HG02588 (cell line): Measurements from ENCODE around the gene KRTAP20-4.

Experiments
- ATAC-seq: cut with Tn5 transposase; IDR thresholded peaks from one replicate; pipeline ENCODE4 v1.9.1; 2021; ENCODE audit warnings: mild to moderate bottlenecking, moderate library complexity; ENCODE audit not compliant: unreplicated experiment

The KRTAP20-4 gene

DNA sequence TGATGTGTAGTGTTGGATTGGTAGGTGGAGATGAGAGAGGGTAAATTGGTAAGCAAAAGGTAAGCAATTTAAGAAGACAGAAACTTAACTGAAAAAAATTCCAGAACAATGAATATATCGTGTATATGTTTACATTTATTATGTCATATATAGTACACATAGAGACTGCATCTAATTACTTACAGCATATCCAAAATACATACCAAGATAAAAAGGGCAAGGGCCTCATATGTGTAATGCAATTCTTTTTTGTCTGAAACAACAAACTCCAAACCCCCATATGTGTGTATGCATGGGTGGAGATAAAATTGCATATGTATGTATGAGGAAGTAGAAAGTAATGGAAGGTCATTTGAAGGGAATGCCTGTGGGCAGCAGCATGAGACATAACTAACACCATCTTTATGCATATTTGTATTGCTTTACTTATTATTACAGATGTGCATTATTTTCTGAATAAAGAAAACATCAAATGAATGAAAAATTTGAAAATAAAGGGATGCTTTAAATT lies 26.5 kb downstream of the KRTAP20-4 start:
- ATAC-seq = no peak

DNA sequence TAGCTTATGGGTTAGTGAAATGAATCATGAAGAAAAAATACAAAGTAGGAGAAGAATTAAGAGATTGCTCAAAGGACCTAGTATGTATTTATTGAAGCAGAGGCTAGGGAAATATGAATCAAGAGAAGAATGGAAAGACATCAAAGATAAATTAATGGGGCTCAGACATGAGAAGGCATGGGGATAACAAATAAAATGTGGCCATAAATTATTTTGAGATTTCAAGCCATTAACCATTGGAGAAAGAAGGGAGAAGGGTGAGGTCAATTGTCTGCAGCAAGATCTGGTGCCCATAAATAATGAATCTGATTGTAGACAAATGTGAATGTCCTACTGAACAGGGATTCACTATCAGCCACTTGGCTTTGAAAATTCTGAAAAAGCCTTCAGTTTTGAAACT lies 32.5 kb downstream of the KRTAP20-4 start:
- ATAC-seq = no peak

DNA sequence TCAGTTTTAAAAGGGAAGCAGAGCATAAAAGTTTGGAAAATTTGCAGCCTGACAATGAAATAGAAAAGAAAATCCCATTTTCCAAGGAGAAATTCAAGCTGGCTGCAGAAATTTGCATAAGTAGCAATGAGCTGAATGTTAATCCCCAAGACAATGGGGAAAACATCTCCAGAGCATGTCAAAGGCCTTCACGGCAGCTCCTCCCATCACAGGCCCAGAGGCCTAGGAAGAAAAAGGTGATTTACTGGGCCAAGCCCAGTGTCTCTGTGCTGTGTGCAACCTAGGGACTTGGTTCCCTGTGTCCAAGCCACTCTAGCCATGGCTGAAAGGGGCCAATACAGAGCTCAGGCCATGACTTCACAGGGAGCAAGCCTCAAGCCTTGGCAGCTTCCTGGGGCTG lies 48.3 kb downstream of the KRTAP20-4 start:
- ATAC-seq = no peak
